HepG2 (cell line): ENCODE results near the gene VAC14. TPM values are rescaled to one million over a fixed set of nuclear protein-coding genes. Genes with fewer than 3 reads are reported as not detected.

Experiments used
- CREB1 ChIP-seq, 2 experiments: fragments of 450-650 bp in 1 of 2; IDR thresholded peaks; 2 replicates each; pipeline ENCODE4 v1.6.1; 2016 to 2017; ENCODE audit warnings: control low read depth in 1 of 2, mild to moderate bottlenecking in 1 of 2, missing compliant biosample characterization in 1 of 2, missing genetic modification characterization in 1 of 2
- CREBL2 ChIP-seq: sonication (generic); formaldehyde crosslinking; IDR thresholded peaks from 2 replicates; pipeline ENCODE4 v1.8.1; 2023; ENCODE audit warnings: missing genetic modification reagents, mild to moderate bottlenecking, borderline replicate concordance
- DNMT3B ChIP-seq: conservative IDR thresholded peaks from 2 replicates; pipeline ENCODE4 v1.6.1; 2016; ENCODE audit warnings: missing biosample characterization, control low read depth
- ETV6 ChIP-seq: sonication (generic); formaldehyde crosslinking; conservative IDR thresholded peaks from 2 replicates; pipeline ENCODE4 v1.4.0; 2020; ENCODE audit warnings: missing genetic modification reagents
- HIC2 ChIP-seq: sonication (generic); formaldehyde crosslinking; IDR thresholded peaks from 2 replicates; pipeline ENCODE4 v1.9.0; 2022; ENCODE audit warnings: low read depth, missing genetic modification reagents
- NCOA5 ChIP-seq: sonication (generic); formaldehyde crosslinking; IDR thresholded peaks from 2 replicates; pipeline ENCODE4 v1.4.0; 2020; ENCODE audit warnings: missing genetic modification reagents
- NFIC ChIP-seq: IDR thresholded peaks from 2 replicates; pipeline ENCODE4 v1.6.1; 2012; ENCODE audit warnings: mild to moderate bottlenecking, low read length, inconsistent platforms
- NRL ChIP-seq: sonication (generic); formaldehyde crosslinking; IDR thresholded peaks from 2 replicates; pipeline ENCODE4 v1.5.0; 2020; ENCODE audit warnings: missing genetic modification reagents, mild to moderate bottlenecking, moderate library complexity, borderline replicate concordance
- RFXANK ChIP-seq: IDR thresholded peaks from 2 replicates; pipeline ENCODE4 v1.6.1; 2016
- SALL1 ChIP-seq: sonication (generic); formaldehyde crosslinking; IDR thresholded peaks from 2 replicates; pipeline ENCODE4 v1.8.0; 2022; ENCODE audit warnings: mild to moderate bottlenecking, missing genetic modification reagents
- SP140L ChIP-seq: sonication (generic); formaldehyde crosslinking; IDR thresholded peaks from 2 replicates; pipeline ENCODE4 v1.4.0; 2020; ENCODE audit warnings: missing genetic modification reagents, borderline replicate concordance
- TCF7L2 ChIP-seq: IDR thresholded peaks from 2 replicates; pipeline ENCODE4 v1.6.1; 2011; ENCODE audit warnings: mild to moderate bottlenecking, low read depth, low read length, moderate library complexity
- ZBTB4 ChIP-seq: sonication (generic); formaldehyde crosslinking; IDR thresholded peaks from 2 replicates; pipeline ENCODE4 v1.4.0; 2020; ENCODE audit warnings: missing genetic modification reagents, mild to moderate bottlenecking, borderline replicate concordance
- ZFY ChIP-seq: sonication (generic); formaldehyde crosslinking; IDR thresholded peaks from 2 replicates; pipeline ENCODE4 v1.4.0; 2020; ENCODE audit warnings: missing genetic modification reagents
- ZMAT5 ChIP-seq: sonication (generic); formaldehyde crosslinking; IDR thresholded peaks from 2 replicates; pipeline ENCODE4 v1.5.0; 2020; ENCODE audit warnings: mild to moderate bottlenecking, low read depth, missing genetic modification reagents, borderline replicate concordance
- ZNF10 ChIP-seq: sonication (generic); formaldehyde crosslinking; IDR thresholded peaks from 2 replicates; pipeline ENCODE4 v1.4.0; 2020; ENCODE audit warnings: mild to moderate bottlenecking, low read depth, missing genetic modification reagents, borderline replicate concordance
- ZNF354B ChIP-seq: sonication (generic); formaldehyde crosslinking; IDR thresholded peaks from 2 replicates; pipeline ENCODE4 v1.8.0; 2022; ENCODE audit warnings: mild to moderate bottlenecking, missing genetic modification reagents
- ZNF460 ChIP-seq: sonication (generic); formaldehyde crosslinking; IDR thresholded peaks from 2 replicates; pipeline ENCODE4 v1.5.1; 2020; ENCODE audit warnings: missing genetic modification reagents, mild to moderate bottlenecking, borderline replicate concordance
- ZNF546 ChIP-seq: sonication (generic); formaldehyde crosslinking; conservative IDR thresholded peaks from 2 replicates; pipeline ENCODE4 v1.8.1; 2023; ENCODE audit warnings: mild to moderate bottlenecking, missing genetic modification reagents
- ZNF558 ChIP-seq: sonication (generic); formaldehyde crosslinking; IDR thresholded peaks from 2 replicates; pipeline ENCODE4 v1.9.0; 2022; ENCODE audit warnings: mild to moderate bottlenecking, missing genetic modification reagents, borderline replicate concordance
- ZNF574 ChIP-seq: sonication (generic); formaldehyde crosslinking; IDR thresholded peaks from 2 replicates; pipeline ENCODE4 v1.4.0; 2020; ENCODE audit warnings: missing genetic modification reagents
- ZNF589 ChIP-seq: sonication (generic); formaldehyde crosslinking; conservative IDR thresholded peaks from 2 replicates; pipeline ENCODE4 v1.8.0; 2022; ENCODE audit warnings: mild to moderate bottlenecking, moderate library complexity, missing genetic modification reagents
- ZNF615 ChIP-seq: sonication (generic); formaldehyde crosslinking; IDR thresholded peaks from 2 replicates; pipeline ENCODE4 v1.5.0; 2020; ENCODE audit warnings: mild to moderate bottlenecking, missing genetic modification reagents, borderline replicate concordance
- polyA plus RNA-seq, 8 experiments: library from polyadenylated mRNA; depleted of rRNA in 3 of 8; stranded (reverse) in 7 of 8; unstranded in 1 of 8; fragments of >200 nt; fragmentation: Illumina TruSeq in 4 of 8; extraction: Trizol in 4 of 8; gene quantifications; 2 replicates each; pipeline versions ENCODE4 v1.2.1 to v1.2.3, GENCODE V29; 2011 to 2016; ENCODE audit warnings: low read depth in 4 of 8, missing spikeins in 1 of 8, mixed read lengths in 1 of 8; ENCODE audit not compliant: insufficient read depth in 1 of 8
- total RNA-seq, 5 experiments: library from RNA; depleted of rRNA; stranded (reverse); fragments of >200 nt; fragmentation: Illumina TruSeq; extraction: Trizol; gene quantifications; 2 replicates each; pipeline ENCODE4 v1.2.3, GENCODE V29; 2016; ENCODE audit warnings: low read depth in 1 of 5

The VAC14 gene
- total and polyA plus RNA-seq, 2 of the 13 experiments (the other 11 are each of a cell fraction or from before 2014, with no cell fraction given), result 23.5 to 24.6 TPM

- TF ChIP-seq CREB1 (IDR thresholded peaks at IDR 0.05) (no peak; the same call in 1 of the 2 replicates), CREB1 (CRISPR knock-in tag; IDR thresholded peaks at IDR 0.05) (no peak), TCF7L2 (no peak), ZNF558 (no peak), ZNF589 (CRISPR knock-in tag) (no peak), ETV6 (no peak; the same call in 1 of the 2 replicates), ZNF354B (CRISPR knock-in tag) (no peak), ZMAT5 (CRISPR knock-in tag) (no peak), CREBL2 (CRISPR knock-in tag) (no peak), ZNF10 (CRISPR knock-in tag) (no peak), ZNF460 (CRISPR knock-in tag) (no peak), RFXANK (CRISPR knock-in tag) (no peak), ZBTB4 (CRISPR knock-in tag) (no peak), ZFY (CRISPR knock-in tag) (peak; percentile 67), NCOA5 (CRISPR knock-in tag) (no peak), SALL1 (CRISPR knock-in tag) (peak; percentile 57; the same call in 1 of the 2 replicates), NRL (CRISPR knock-in tag) (no peak), DNMT3B (no peak), ZNF574 (CRISPR knock-in tag) (peak; percentile 78), HIC2 (CRISPR knock-in tag) (no peak; the same call in 1 of the 2 replicates), SP140L (CRISPR knock-in tag) (no peak), NFIC (no peak), ZNF615 (CRISPR knock-in tag) (no peak), ZNF546 (CRISPR knock-in tag) (no peak)
Measured at GRCh38 chr16:70685938-70686375, 115.0 kb downstream of the VAC14 start, which contains the start of gene MTSS2 (continued).
